Left cardiac atrium (tissue), 4 donors: ENCODE measurements around the gene TREM1. TPM values are rescaled to one million over a fixed set of nuclear protein-coding genes. Genes with fewer than 3 reads are reported as not detected.

Experiments used
- ATAC-seq, 2 donors: fragments of 200-7000 bp; cut with Tn5 transposase; one replicate each; pipeline ENCODE4 v1.9.1; 2020; ENCODE audit warnings: mild to moderate bottlenecking in 2 of 2, moderate library complexity in 2 of 2
- DNase-seq: peaks from one replicate; pipeline ENCODE4 v3.0.0-alpha.2; 2020
- intact Hi-C, 2 donors: fragments of 100-400 bp; cut with DNase I; formaldehyde crosslinking; loops; one replicate each; pipeline versions ENCODE4 v1.14.1 to v1.15.1; 2022 to 2023
- long read RNA-seq: library from polyadenylated mRNA; unstranded; transcript quantifications from one replicate; pipeline ENCODE4 v2.0.0, GENCODE V29; 2021
- total RNA-seq, 2 donors: library from RNA; stranded (reverse); fragmentation: NEBNext Ultra II Directional; extraction: Animal tissue kit (Norgen Biotek cat#: 25700); gene quantifications; one replicate each; pipeline ENCODE4 v1.2.1, GENCODE V29; 2021
- donor health status: DM: no; HTN: yes; CAD: no.
- donor health status: DM: no; HTN: yes; CAD: no; lungs with severe emphysema.
- donor health status: DM: yes; HTN: yes; CAD: no.
- donor health status: Dilated cardiomyopathy.

Gene TREM1
- total RNA-seq: 1 to 10 TPM; 1.7 to 3.0 TPM
- long read RNA-seq, partial matches to known transcripts: 0 of 3 reads
- long read RNA-seq, other reads (novel, unspliced or antisense): 1 of 3 reads

DNA sequence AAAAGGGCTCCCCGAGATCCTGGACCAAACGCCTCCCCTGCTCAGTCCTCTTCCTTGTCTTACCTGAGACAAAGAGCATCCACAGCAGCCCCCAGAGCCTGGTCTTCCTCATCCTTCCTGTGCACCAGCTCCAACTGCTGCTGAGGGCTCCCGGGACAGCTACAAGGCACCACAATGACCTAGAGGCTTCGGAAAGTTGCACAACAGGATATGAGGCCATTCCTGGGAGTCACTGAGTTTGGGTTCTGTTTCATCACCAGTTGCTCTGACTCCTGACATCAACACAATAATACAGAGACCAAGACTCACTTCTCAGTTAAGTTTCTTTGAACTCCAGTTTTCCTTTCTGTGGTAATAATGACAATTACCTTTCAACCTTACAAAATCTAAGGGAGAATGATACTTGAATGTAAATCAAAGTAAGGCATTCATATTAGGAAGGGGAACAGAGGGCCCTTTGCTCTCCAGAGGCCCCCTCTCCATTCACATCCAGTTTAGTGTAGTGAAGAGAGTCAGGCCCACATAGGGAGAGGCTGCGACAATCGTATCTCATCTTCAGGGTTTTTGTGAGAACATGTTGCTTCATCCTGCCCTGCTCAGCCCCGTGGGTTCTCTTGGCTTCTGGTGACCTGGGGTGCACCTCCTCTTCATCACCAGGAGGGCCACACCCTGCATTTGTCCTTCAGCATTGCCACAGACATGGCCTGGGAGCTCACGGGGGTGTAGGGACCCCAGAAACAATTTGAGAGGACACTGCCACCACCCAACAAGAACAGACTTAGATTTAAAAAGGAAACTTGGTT lies at the start of gene TREM1:
Gene TREM1 (minus strand): TSS at position 139 of the 803 bp plus-strand sequence. CDS start 27 bp downstream, at position 112.
- peak; percentile 65 to 83 for ATAC-seq
- intact Hi-C loops: no loop called here

GRCh38 chr6:41335943-41336342 lies 49.5 kb upstream of the TREM1 start:
- ATAC-seq: no peak

More for the DNA sequence above, at the start of gene TREM1:
- peak; percentile 43 for DNase-seq

DNA sequence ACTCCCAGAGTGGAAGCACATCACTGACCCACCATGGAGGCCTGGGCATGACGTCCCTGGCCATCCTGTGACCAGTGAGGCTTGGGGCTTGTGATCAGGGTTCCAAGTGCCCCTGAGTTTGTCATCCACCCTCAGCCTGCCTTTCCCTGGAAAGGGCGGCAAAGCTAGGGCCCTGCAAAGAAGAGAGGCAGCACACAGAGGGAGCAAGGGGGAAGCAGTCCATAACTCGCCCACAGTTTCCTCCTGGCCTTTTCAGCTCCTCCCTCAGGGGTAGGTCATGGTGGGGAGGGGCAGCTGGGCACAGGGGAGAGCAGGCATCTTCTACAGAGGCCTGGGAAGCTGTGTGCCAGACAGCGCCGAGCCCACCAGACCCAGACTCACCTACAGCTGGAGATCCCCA lies 48.8 kb upstream of the TREM1 start, which contains the start of gene NCR2:
Gene NCR2 (plus strand): TSS at position 313 of the 400 bp plus-strand sequence. CDS start 269 bp downstream, outside the sequence.
- ATAC-seq (no peak), DNase-seq (no peak)
- intact Hi-C loops: no loop called here

More at GRCh38 chr6:41335943-41336342, 49.5 kb upstream of the TREM1 start:
- DNase-seq: no peak
- intact Hi-C loops: no loop called here

- ATAC-seq: no peak
- intact Hi-C loops: no loop called here
- no peak for DNase-seq
Measured at GRCh38 chr6:41334482-41335040, 48.1 kb upstream of the TREM1 start.

DNA sequence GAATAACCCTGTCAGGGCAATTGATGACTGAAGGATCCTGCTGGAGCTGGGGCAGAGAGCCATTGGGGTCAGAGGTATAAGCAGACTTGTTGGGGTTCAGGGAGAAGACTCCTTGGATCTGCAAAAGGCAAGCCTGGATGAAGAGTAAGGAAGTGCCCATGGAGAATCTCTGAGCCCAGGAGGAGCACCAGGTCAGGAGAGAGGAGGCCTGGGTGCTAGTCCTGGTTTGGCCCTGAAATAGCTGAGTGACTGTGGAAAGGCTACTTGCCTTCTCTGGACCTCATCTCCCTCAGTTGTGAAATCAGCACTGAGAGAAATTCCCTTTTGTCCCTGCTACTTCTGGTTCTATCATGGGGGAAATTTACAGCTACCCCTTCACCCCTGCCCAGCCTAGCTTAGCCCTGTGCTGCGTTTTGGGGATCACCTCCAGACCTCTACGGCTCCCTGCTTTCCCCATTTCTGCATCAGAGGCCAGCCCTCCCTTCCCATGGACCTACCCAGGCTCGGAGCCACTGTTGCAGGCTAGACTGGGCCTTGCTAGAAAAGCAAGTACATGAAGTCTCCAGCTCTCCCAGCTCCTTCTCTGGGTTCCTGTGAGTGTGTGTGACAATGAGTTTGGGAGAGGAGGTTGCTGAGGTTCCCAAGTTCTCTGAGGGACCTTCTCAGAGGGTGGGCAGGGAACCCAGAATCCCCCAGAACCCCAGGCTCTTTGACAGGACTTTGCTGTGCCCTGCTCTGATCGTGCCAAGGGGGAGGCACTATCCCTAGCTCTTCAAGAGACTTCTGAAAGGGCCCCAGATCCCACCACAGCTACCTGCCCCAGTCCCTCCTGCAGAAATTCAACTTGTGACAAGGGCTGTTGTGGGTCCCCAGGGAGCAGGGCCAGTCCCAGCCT lies 46.6 kb upstream of the TREM1 start:
- intact Hi-C loops: no loop called here
- DNase-seq (no peak), ATAC-seq (no peak)

DNA sequence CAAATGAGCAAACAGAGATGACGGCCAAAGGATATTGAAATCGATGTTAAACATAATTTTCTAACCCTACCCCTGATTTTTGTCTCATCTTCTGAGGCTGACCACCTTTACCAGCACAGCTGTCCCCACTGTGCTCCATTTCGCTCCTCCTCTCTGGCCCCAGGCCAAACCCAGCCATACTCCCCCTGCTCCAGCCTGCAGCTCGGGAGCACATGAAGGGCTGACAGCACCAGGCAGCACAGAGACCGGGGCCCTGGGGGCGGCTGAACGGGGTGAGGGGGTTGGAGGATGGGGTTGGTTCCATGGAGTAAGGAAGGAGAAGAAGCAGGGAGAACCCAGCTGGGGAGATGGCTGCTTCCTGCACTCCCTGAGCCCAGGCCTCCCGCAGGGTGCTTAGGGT lies 45.8 kb upstream of the TREM1 start:
- ATAC-seq (no peak), DNase-seq (no peak)
- intact Hi-C loops: no loop called here

GRCh38 chr6:41331401-41332150 lies 45.1 kb upstream of the TREM1 start:
- ATAC-seq: no peak
- intact Hi-C loops: no loop called here
- DNase-seq: no peak

DNA sequence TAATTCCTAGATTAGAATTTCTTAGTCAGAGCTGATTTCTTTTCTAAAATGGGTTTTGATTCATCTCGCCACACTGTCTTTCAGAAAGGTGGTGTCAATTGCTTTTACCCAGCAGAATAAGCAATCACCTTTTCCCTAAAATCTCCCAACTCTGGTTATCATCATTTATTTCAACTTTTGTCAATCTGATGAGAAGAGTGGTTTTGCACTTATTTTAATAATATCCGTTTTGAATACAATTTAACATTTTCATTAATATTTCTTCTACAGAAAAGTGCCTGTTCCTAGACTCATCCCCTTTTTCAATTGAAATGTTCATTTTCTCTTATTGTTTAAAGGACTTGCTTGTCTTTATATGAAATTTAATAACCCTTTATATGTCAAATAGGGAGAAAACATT lies 40.7 kb upstream of the TREM1 start:
- no peak for ATAC-seq
- intact Hi-C loops: no loop called here

GRCh38 chr6:41326092-41326491 lies 39.6 kb upstream of the TREM1 start:
- intact Hi-C loops: no loop called here
- DNase-seq: no peak
- ATAC-seq: no peak

More for the DNA sequence above, 40.7 kb upstream of the TREM1 start:
- no peak for DNase-seq

GRCh38 chr6:41325446-41326066 lies 39.1 kb upstream of the TREM1 start:
- intact Hi-C loops: no loop called here
- ATAC-seq: no peak
- DNase-seq: no peak

- no peak for DNase-seq
- intact Hi-C loops: no loop called here
- no peak for ATAC-seq
Measured at GRCh38 chr6:41321183-41321582, 34.7 kb upstream of the TREM1 start.

DNA sequence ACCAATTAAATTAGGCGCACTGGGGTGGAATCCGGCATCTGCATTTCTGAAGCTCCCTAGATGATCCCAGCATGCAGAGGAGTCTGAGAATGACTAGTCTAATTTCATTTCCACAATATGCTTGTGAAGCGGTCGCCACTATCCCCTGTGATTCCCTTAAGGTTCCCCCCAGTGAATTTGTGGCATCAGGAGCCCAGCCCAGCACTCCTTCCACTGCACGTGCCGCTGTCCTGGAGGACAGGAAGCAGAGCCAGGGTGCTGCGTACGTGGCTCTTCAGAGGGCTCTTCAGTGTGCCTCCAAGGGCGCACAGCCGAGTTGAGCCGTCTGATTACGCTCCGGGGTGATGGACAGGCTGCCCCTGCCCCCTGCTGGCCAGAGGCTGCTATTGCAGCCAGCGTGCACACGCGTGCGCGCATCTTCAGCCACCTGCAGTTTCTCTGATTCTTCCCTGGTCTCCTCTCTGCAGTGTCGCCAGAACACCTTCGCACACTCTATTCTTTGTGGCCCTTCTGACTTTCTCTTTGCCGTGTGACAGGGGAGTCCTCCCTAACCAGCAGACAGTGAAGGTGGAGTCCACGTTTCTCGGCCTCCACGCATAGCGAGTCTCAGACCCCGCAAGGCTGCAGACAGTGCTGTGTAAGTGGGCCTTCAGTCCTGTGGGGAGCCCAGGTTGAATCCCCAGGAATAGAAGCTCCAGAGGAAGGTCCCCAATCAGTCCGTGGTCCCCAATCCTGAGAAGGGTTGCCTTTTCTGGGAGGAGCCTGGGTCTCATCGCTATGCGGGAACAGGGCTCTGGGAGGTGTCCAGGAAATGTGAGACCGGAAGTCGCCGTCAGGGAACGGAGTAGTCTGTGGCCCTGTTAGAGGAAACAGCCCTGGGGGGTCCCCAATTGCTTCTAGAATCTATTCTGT lies 32.4 kb upstream of the TREM1 start:
- DNase-seq: peak; percentile 82
- peak; percentile 97 to 98 for ATAC-seq
- intact Hi-C loops: loop anchor here in 1 of 2 donors (2.0 to 10.0 kb wide), 2 partner anchors 40 to 224 kb away; no protein-coding TSS in a partner anchor

DNA sequence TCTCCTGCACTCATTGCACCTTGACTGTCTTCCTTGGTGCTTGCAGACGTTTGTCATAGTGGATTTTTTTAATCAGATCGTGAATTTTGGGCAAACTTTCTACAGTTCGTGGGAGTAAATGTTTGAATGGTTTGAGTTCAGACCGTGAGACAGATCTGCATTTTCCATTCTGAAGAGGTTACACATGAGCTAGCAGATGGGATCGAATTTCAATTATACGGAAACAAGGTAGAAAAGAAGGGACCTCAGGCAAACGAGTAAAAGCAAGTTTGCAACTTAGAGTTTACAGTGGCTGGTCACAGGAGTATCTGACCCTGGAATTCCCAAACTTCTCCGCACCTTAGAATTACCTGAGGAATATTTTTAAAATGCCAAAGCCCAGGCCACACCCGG lies 31.8 kb upstream of the TREM1 start:
- DNase-seq (no peak), ATAC-seq (no peak)
- intact Hi-C loops: loop anchor here in 1 of 2 donors (2.0 to 10.0 kb wide), 2 partner anchors 39 to 223 kb away; no protein-coding TSS in a partner anchor

DNA sequence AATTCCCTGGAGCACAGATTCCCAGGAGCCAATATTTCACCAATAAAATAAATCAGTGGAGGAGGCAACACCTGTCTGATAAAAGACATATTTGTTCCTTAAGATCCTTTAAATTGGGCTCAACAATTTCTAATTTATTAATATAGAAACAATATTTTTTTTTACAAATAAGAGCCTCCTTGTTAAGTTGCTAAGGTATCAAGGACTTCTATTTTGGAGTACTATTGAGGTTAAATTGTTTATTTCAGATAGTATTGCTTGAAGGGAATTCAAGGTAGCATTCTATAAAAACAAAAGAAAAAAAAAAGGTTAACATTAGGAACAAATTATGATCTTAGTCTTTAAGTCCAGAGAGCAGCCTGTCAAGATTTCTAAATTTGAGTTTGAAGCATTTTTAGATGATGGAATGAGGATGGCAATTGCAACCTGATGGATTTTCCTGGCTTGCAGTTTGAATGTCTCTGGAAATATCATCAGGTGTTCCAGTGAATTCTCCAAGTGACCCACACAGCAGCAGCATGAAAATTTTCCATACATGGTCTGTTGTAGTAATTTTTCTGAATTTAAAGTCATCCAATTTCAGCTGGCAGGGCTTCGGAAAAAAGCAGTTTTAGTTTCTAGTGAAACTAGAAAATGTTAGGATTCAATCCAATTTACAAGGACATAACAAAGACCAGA lies 29.6 kb upstream of the TREM1 start:
- no peak for DNase-seq
- intact Hi-C loops: loop anchor here in 1 of 2 donors (10.0 kb wide), 1 partner anchor 221 kb away; no protein-coding TSS in a partner anchor
- ATAC-seq: no peak

- DNase-seq (no peak), ATAC-seq (no peak)
- intact Hi-C loops: loop anchor here in 1 of 2 donors (10.0 kb wide), 1 partner anchor 220 kb away; no protein-coding TSS in a partner anchor
Measured at GRCh38 chr6:41315203-41315602, 28.7 kb upstream of the TREM1 start.

DNA sequence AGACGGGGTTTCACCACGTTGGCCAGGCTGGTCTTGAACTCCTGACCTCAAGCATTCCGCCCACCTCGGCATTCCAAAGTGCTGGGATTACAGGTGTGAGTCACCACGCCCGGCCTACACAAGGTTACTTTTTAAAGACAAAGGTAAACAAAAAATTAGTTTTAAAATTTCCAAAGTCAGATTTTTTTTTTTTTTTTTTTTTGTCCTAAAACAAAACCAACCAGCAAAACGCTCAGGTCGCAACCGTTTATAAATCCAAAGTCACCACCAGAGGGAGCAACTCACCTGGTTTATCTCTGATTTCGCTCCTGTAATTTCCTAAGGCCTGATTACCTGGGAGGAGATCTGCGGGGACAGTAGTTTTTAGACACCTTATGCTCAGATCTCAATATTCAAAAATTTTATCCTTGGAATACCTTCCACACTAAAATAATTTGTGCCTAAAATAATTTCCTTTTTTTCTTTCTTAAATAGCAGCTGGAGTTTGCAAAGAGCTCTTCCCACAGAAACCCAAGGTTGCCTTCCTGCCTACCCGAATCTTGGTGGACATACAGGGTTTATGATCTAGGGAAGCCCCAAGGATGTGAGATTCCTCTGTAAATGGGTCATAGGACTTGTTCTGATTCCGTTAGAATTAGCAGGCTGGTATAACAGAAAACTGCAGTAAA lies 19.8 kb upstream of the TREM1 start:
- intact Hi-C loops: no loop called here
- DNase-seq (no peak), ATAC-seq (no peak)
